CD4-positive, alpha-beta memory T cell (primary cell): Measurements from ENCODE around the gene ZFP36L2. TPM values are rescaled to one million over a fixed set of nuclear protein-coding genes. Genes with fewer than 3 reads are reported as not detected.
A peak's percentile ranks its signal among the peaks of the same experiment; 100 is the strongest.

Experiments used
- CTCF ChIA-PET: fragments of 350-600 bp; sonication (Branson Sonifier 250); formaldehyde crosslinking; loops from one replicate; lab custom pipeline; 2021; ENCODE audit warnings: inconsistent platforms; ENCODE audit not compliant: partially characterized antibody; lab: Charles Lee
- POLR2A ChIA-PET: fragments of 350-600 bp; sonication (Branson Sonifier 250); formaldehyde crosslinking; loops from one replicate; lab custom pipeline; 2021; ENCODE audit not compliant: partially characterized antibody; lab: Charles Lee
- DNase-seq, 5 donors: peaks; one replicate each; pipeline versions ENCODE4 v3.0.0 to v3.0.0-alpha.2; 2020 to 2022; ENCODE audit warnings: mixed read lengths in 1 of 5
- H3K27ac ChIP-seq: one replicate; pipeline ENCODE4 v1.7.0; 2013; ENCODE audit warnings: low read depth, low read length
- H3K27me3 ChIP-seq: 2 replicates; pipeline ENCODE4 v1.7.0; 2013; ENCODE audit warnings: mild to moderate bottlenecking, low read length, moderate library complexity; ENCODE audit not compliant: insufficient read depth
- H3K36me3 ChIP-seq: 2 replicates; pipeline ENCODE4 v1.7.0; 2013; ENCODE audit warnings: mild to moderate bottlenecking, low read length, moderate library complexity; ENCODE audit not compliant: insufficient read depth
- H3K4me1 ChIP-seq: 2 replicates; pipeline ENCODE4 v1.7.0; 2013; ENCODE audit warnings: mild to moderate bottlenecking, low read length, moderate library complexity; ENCODE audit not compliant: insufficient read depth
- H3K4me3 ChIP-seq, 2 donors: one replicate each; pipeline ENCODE4 v1.7.0; 2013; ENCODE audit warnings: low read length in 2 of 2, mild to moderate bottlenecking in 1 of 2
- H3K9me3 ChIP-seq, 2 donors: one replicate each; pipeline ENCODE4 v1.7.0; 2013; ENCODE audit warnings: low read length in 2 of 2, control low read depth in 1 of 2; ENCODE audit not compliant: control insufficient read depth in 1 of 2
- H3K27ac Mint-ChIP-seq, 7 donors: one replicate each; pipeline ENCODE4 v1.8.0; 2020 to 2021; ENCODE audit warnings: mixed read lengths in 7 of 7, mild to moderate bottlenecking in 6 of 7, inconsistent platforms in 3 of 7, moderate library complexity in 3 of 7
- H3K27me3 Mint-ChIP-seq, 2 donors: one replicate each; pipeline ENCODE4 v1.8.0; 2020 to 2021; ENCODE audit warnings: mixed read lengths in 2 of 2
- H3K36me3 Mint-ChIP-seq, 2 donors: one replicate each; pipeline ENCODE4 v1.8.0; 2020 to 2021; ENCODE audit warnings: mixed read lengths in 2 of 2, inconsistent platforms in 1 of 2, mild to moderate bottlenecking in 1 of 2
- H3K4me1 Mint-ChIP-seq, 4 donors: one replicate each; pipeline ENCODE4 v1.8.0; 2020 to 2021; ENCODE audit warnings: mixed read lengths in 4 of 4, mild to moderate bottlenecking in 1 of 4
- H3K4me3 Mint-ChIP-seq, 8 donors: one replicate each; pipeline ENCODE4 v1.8.0; 2020 to 2021; ENCODE audit warnings: mixed read lengths in 8 of 8, mild to moderate bottlenecking in 7 of 8, moderate library complexity in 6 of 8, inconsistent platforms in 3 of 8
- H3K9me3 Mint-ChIP-seq, 8 donors: one replicate each; pipeline ENCODE4 v1.8.0; 2020 to 2021; ENCODE audit warnings: mixed read lengths in 8 of 8, mild to moderate bottlenecking in 5 of 8, inconsistent platforms in 3 of 8, moderate library complexity in 1 of 8
- intact Hi-C: fragments of 100-400 bp; cut with micrococcal nuclease; formaldehyde crosslinking; loops from one replicate; pipeline ENCODE4 v1.15.1; 2023
- polyA plus RNA-seq, 2 donors: library from polyadenylated mRNA; unstranded; fragments of 300-500 nt; fragmentation: Illumina TruSeq; gene quantifications; one replicate each; pipeline ENCODE4 v1.2.3, GENCODE V29; 2021
- total RNA-seq, 2 experiments: library from RNA; stranded (reverse); gene quantifications; one replicate each; pipeline ENCODE4 v1.2.3, GENCODE V29; 2021

Gene ZFP36L2
- total and polyA plus RNA-seq, 4 experiments from 2014 or later = 271 to 523 (median 460) TPM

DNA sequence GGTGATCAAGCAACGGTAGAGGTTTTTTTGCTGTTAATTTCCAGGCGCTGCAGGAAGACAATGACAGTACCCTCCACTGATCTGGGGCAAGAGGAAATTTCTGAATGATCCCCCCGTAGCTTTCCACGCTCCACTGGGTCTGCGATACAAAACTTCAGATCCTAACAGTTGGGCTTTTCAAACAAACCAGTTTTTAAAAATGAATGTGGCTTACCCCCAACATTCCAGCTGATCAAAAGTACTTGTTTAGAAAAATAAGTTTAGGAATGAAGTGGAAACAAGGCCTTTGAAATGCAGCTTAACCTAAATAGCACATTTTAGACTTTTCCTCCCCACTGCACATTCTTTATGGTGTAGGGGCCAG, 5.7 kb downstream of the ZFP36L2 start:
- no peaks in the 10 kb centered on the region for H3K27me3 ChIP-seq
- H3K36me3 Mint-ChIP-seq = peaks cover 44 to 54% of the 10 kb centered on the region in 2 donors
- no peaks in the 10 kb centered on the region for H3K9me3 ChIP-seq
- POLR2A ChIA-PET = interaction anchor here (0.9 to 46.5 kb wide), 11 partner anchors 0 to 1114 kb away, joined by 3 to 6960 read pairs (median 13); partner anchors contain the start of gene ZFP36L2
- peak overlapping the region; percentile 90 for H3K27ac ChIP-seq
- H3K9me3 Mint-ChIP-seq = peaks cover 0 to 36% (median 4%) of the 10 kb centered on the region in 8 donors
- H3K4me1 Mint-ChIP-seq = peaks cover 30 to 59% (median 39%) of the 10 kb centered on the region in 4 donors
- peaks cover 0 to 5% of the 10 kb centered on the region in 2 donors for H3K27me3 Mint-ChIP-seq
- H3K4me3 Mint-ChIP-seq = peak overlapping the region; percentile 80 to 98 (median 96)
- peak overlapping the region; percentile 93 to 100 (median 98) for H3K27ac Mint-ChIP-seq
- DNase-seq = peak in 1 of 5 donors; percentile 53
- peak overlapping the region; percentile 84 to 92 for H3K4me3 ChIP-seq
- intact Hi-C loops = loop anchor here (1.0 kb wide), 1 partner anchor 9 kb away; no protein-coding TSS in a partner anchor
- H3K4me1 ChIP-seq = peaks cover 57% of the 10 kb centered on the region
- H3K36me3 ChIP-seq = peaks cover 30% of the 10 kb centered on the region
- CTCF ChIA-PET = interaction anchor here (1.2 to 14.9 kb wide), 6 partner anchors 8 to 275 kb away, joined by 3 to 319 read pairs (median 28); no protein-coding TSS in a partner anchor

DNA sequence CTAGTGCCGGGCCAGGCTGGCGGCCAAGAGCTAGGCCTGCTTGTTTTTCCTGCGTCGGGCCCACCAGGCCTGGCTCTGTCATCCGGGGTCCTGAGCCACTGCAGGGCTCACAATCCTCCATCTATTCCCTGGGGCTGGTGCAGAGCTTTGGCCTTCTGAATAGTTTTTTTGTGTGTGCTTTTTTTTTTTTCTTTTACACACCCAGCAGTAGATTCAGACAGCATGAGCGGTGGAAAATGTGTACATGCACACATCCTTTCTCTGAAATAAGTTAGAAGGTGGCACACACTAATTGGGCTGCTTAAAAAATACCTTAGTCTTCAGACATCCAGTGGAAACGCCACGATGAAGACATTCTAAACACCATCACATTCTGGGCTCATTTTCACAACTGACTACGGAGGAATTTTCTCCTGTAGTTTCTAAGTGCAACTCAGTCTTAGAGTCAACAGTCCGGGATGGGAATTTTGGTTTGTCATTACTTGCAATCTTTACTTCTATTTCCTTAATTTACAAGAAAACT, 6.1 kb downstream of the ZFP36L2 start:
- ChIA-PET POLR2A (interaction anchor here (0.6 to 46.5 kb wide), 11 partner anchors 1 to 1114 kb away, joined by 3 to 6960 read pairs (median 13); partner anchors contain the start of gene ZFP36L2), CTCF (interaction anchor here (1.2 to 14.9 kb wide), 6 partner anchors 9 to 274 kb away, joined by 3 to 319 read pairs (median 28); no protein-coding TSS in a partner anchor)
- no peaks in the 10 kb centered on the region for H3K9me3 ChIP-seq
- H3K4me1 ChIP-seq = peaks cover 60% of the 10 kb centered on the region
- H3K4me1 Mint-ChIP-seq = peaks cover 31 to 62% (median 40%) of the 10 kb centered on the region in 4 donors
- H3K27ac Mint-ChIP-seq = peak overlapping the region; percentile 93 to 100 (median 98)
- peak overlapping the region; percentile 90 for H3K27ac ChIP-seq
- peak overlapping the region; percentile 84 to 92 for H3K4me3 ChIP-seq
- H3K36me3 Mint-ChIP-seq = peaks cover 41 to 51% of the 10 kb centered on the region in 2 donors
- H3K36me3 ChIP-seq = peaks cover 26% of the 10 kb centered on the region
- H3K9me3 Mint-ChIP-seq = peaks cover 0 to 33% (median 4%) of the 10 kb centered on the region in 8 donors
- no peaks in the 10 kb centered on the region for H3K27me3 ChIP-seq
- peak in 1 of 5 donors; percentile 79 for DNase-seq
- peak overlapping the region; percentile 80 to 98 (median 96) for H3K4me3 Mint-ChIP-seq
- intact Hi-C loops = loop anchor here (1.0 kb wide), 1 partner anchor 9 kb away; no protein-coding TSS in a partner anchor
- H3K27me3 Mint-ChIP-seq = peaks cover 0 to 5% of the 10 kb centered on the region in 2 donors

DNA sequence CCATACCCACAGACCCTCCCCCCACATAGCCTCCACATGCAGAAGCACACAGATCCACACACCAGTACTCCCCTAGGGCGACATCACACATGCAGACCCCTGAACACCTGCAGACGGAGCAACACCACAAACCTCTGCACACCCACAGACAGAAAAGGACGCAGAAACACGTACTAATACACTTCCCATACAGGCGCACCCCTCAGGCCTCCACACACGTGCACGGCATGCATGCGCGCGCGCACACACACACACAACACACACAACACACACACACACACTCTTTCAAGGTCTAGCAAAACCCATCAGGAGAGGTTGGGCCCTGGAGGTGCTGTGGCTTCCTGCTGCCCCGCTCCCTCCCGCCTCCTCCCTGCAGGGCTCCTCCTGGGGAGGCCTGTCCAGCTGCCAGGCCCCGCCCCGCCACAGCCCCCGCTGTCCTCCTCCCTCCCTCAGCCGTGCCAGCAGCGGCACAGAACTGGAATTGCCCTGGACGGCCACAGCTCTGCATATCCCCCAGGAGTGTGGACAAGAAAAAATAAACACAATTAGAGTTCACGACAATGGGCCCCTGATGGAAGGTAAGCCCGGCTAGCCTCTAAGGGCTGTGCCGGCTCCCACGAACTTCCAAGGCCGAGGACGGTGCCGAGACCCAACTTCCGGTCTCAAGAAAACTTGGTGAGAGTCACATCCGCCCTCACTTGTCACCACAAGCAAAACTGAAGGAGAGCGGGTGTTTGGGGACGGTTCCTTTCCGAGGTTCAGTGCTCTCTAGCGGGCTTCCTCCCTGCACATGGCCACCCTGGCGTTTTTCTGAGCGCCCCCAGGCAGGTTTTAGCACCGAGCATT, 6.8 kb downstream of the ZFP36L2 start:
- no peaks in the 10 kb centered on the region for H3K27me3 ChIP-seq
- DNase-seq = peak; percentile 88 to 92 (median 91)
- Mint-ChIP-seq H3K27ac (peak overlapping the region; percentile 93 to 100 (median 98)), H3K36me3 (peaks cover 38 to 51% of the 10 kb centered on the region in 2 donors), H3K27me3 (peaks cover 0 to 5% of the 10 kb centered on the region in 2 donors), H3K9me3 (peaks cover 0 to 29% (median 4%) of the 10 kb centered on the region in 8 donors), H3K4me1 (peaks cover 31 to 62% (median 40%) of the 10 kb centered on the region in 4 donors), H3K4me3 (peak overlapping the region; percentile 80 to 98 (median 96))
- intact Hi-C loops = loop anchor here (1.0 kb wide), 5 partner anchors 10 to 88 kb away; no protein-coding TSS in a partner anchor
- peak overlapping the region; percentile 90 for H3K27ac ChIP-seq
- H3K4me3 ChIP-seq = peak overlapping the region; percentile 84 to 92
- H3K36me3 ChIP-seq = peaks cover 19% of the 10 kb centered on the region
- H3K9me3 ChIP-seq = no peaks in the 10 kb centered on the region
- CTCF ChIA-PET = interaction anchor here (1.2 to 14.9 kb wide), 7 partner anchors 7 to 273 kb away, joined by 3 to 319 read pairs (median 14); partner anchors contain the start of gene ZFP36L2
- H3K4me1 ChIP-seq = peaks cover 60% of the 10 kb centered on the region
- POLR2A ChIA-PET = interaction anchor here (0.6 to 46.5 kb wide), 11 partner anchors 1 to 1114 kb away, joined by 4 to 6960 read pairs (median 13); partner anchors contain the start of gene ZFP36L2

DNA sequence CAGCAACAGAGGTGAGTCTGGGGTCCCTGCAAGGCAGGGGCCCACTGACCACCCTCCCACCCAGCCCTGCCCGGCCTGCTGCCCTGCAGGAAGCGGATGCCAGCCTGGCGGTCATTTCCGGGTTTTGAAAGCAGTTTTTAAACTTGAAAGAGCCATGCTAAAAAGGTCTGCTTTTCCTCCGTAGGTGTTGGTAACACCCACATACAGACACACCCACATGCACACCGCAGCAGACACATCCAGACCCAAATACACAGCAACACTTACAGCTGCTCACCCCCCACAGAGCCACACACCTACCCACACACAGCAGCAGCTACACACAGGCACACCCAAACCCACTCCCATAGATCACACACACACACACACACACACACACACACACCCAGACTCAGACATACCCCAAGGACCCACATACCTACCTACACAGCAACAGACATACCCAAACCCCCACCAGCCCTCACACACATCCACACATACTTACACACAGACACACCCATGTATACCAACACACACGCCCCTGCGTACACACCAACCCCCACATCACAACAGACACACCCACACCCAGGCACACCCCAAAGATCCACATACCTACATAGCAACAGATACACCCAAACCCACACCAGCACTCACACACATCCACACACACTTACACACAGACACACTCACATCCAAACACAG, 7.6 kb downstream of the ZFP36L2 start:
- Histone ChIP-seq H3K9me3 (no peaks in the 10 kb centered on the region), H3K27me3 (no peaks in the 10 kb centered on the region), H3K36me3 (peaks cover 15% of the 10 kb centered on the region), H3K4me3 (peak overlapping the region; percentile 84 to 92), H3K27ac (peak overlapping the region; percentile 90), H3K4me1 (peaks cover 60% of the 10 kb centered on the region)
- peaks cover 32 to 47% of the 10 kb centered on the region in 2 donors for H3K36me3 Mint-ChIP-seq
- CTCF ChIA-PET = interaction anchor here (0.8 to 14.9 kb wide), 14 partner anchors 8 to 87 kb away, joined by 3 to 319 read pairs (median 4); partner anchors contain the start of gene ZFP36L2
- H3K27me3 Mint-ChIP-seq = peaks cover 0 to 5% of the 10 kb centered on the region in 2 donors
- peak overlapping the region; percentile 93 to 100 (median 98) for H3K27ac Mint-ChIP-seq
- peak overlapping the region; percentile 80 to 98 (median 96) for H3K4me3 Mint-ChIP-seq
- POLR2A ChIA-PET = interaction anchor here (0.5 to 46.5 kb wide), 8 partner anchors 2 to 1113 kb away, joined by 3 to 6960 read pairs (median 38); partner anchors contain the start of gene ZFP36L2
- H3K9me3 Mint-ChIP-seq = peaks cover 0 to 24% (median 0%) of the 10 kb centered on the region in 8 donors
- peaks cover 31 to 62% (median 40%) of the 10 kb centered on the region in 4 donors for H3K4me1 Mint-ChIP-seq
- intact Hi-C loops = loop anchor here (1.0 kb wide), 5 partner anchors 24 to 88 kb away; no protein-coding TSS in a partner anchor
- DNase-seq = peak; percentile 87 to 95 (median 92)

DNA sequence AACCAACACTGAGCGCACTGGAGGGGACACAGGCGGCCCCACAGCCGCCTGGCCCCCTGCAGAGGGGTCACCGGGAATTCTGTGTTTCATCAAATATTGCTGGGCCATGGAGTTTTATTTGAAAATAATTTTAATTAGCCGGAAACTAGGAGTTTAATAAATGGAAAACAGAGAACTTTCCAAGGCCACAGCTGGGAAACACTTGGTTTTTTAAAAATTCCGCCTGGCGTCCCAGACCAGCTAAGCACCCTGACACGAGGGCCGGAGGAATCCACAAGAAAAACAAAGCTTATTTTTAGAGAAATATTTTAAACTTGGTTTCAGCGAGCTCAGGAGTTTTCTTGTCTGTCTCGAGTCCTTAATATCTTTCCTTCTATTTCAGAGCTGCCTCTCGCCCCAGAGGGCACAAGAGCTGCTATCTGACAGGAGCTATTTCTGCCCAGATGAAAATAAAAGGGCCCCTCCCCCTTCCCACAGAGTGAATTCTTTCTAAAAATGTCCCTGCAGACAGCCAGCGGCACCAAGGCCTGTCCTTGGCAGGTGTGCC, 8.2 kb downstream of the ZFP36L2 start:
- H3K4me1 Mint-ChIP-seq = peaks cover 31 to 64% (median 40%) of the 10 kb centered on the region in 4 donors
- H3K36me3 ChIP-seq = peaks cover 9% of the 10 kb centered on the region
- H3K9me3 ChIP-seq = no peaks in the 10 kb centered on the region
- peaks cover 0 to 5% of the 10 kb centered on the region in 2 donors for H3K27me3 Mint-ChIP-seq
- ChIA-PET CTCF (interaction anchor here (0.8 to 14.9 kb wide), 13 partner anchors 8 to 87 kb away, joined by 3 to 319 read pairs (median 4); partner anchors contain the start of gene ZFP36L2), POLR2A (interaction anchor here (0.5 to 46.5 kb wide), 7 partner anchors 3 to 1112 kb away, joined by 3 to 6960 read pairs (median 56); partner anchors contain the start of gene ZFP36L2)
- H3K27ac Mint-ChIP-seq = peak overlapping the region; percentile 93 to 100 (median 98)
- peaks cover 60% of the 10 kb centered on the region for H3K4me1 ChIP-seq
- peak overlapping the region in 1 of 2 donors; percentile 84 for H3K4me3 ChIP-seq
- peak overlapping the region; percentile 54 to 98 (median 94) for H3K4me3 Mint-ChIP-seq
- peak overlapping the region; percentile 90 for H3K27ac ChIP-seq
- H3K27me3 ChIP-seq = no peaks in the 10 kb centered on the region
- H3K36me3 Mint-ChIP-seq = peaks cover 26 to 42% of the 10 kb centered on the region in 2 donors
- intact Hi-C loops = loop anchor here (1.0 kb wide), 1 partner anchor 23 kb away; no protein-coding TSS in a partner anchor
- H3K9me3 Mint-ChIP-seq = peaks cover 0 to 21% (median 0%) of the 10 kb centered on the region in 8 donors
- no peak for DNase-seq
